Measurements from ENCODE around the gene ABHD6.

The ABHD6 gene

DNA sequence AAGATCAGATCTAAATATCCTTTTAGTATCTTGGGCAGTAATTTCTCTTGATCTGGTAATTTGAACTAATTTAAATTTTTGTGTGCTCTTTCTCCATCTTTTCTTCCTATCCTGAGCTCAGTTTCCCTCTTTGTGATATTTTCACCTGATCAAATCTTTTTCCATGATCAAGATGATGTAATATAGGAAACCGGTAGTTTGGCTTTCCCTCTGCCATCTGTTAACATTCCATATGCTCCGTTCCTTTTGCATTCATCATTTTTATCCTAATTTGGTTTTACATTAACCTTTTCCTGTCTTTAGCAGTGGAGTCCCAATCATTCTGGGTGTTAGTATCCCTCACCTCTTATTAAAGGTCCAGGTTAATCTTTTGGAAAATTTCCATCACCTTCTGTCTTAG lies 5.9 kb upstream of the ABHD6 start:
- DNase-seq (ENCODE audit: low read depth): no peak
- H3K4me3 ChIP-seq (ENCODE audit: low read length): no peak overlapping the region
- TF ChIP-seq, protein P1, sequence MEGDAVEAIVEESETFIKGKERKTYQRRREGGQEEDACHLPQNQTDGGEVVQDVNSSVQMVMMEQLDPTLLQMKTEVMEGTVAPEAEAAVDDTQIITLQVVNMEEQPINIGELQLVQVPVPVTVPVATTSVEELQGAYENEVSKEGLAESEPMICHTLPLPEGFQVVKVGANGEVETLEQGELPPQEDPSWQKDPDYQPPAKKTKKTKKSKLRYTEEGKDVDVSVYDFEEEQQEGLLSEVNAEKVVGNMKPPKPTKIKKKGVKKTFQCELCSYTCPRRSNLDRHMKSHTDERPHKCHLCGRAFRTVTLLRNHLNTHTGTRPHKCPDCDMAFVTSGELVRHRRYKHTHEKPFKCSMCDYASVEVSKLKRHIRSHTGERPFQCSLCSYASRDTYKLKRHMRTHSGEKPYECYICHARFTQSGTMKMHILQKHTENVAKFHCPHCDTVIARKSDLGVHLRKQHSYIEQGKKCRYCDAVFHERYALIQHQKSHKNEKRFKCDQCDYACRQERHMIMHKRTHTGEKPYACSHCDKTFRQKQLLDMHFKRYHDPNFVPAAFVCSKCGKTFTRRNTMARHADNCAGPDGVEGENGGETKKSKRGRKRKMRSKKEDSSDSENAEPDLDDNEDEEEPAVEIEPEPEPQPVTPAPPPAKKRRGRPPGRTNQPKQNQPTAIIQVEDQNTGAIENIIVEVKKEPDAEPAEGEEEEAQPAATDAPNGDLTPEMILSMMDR (conservative IDR thresholded peaks at IDR 0.05; ENCODE audit: low read depth, low read length): no peak

DNA sequence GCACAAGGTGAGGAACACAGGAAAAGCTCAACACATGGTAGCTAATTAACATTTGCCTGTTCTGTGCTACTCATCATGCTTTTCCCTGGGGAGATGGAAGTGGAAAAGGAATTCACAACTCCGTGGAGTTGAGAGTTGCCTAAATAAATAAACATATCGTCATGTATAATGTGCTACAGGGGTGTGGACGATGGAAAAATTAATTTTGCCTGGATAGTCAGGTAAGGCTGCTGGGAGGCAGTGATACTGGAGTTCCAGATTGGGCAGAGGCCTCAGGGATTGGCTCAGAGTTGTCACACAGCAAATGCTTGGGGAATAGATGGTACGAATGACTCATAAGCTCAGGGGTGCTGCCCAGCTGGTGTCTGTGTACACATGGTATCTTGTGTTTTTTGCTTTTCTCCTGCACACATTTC lies 3.1 kb upstream of the ABHD6 start:
- no peak overlapping the region for H3K4me3 ChIP-seq (ENCODE audit: low read length)
- TF ChIP-seq, protein P1 (conservative IDR thresholded peaks at IDR 0.05; ENCODE audit: low read depth, low read length): no peak
- no peak for DNase-seq (ENCODE audit: low read depth)

DNA sequence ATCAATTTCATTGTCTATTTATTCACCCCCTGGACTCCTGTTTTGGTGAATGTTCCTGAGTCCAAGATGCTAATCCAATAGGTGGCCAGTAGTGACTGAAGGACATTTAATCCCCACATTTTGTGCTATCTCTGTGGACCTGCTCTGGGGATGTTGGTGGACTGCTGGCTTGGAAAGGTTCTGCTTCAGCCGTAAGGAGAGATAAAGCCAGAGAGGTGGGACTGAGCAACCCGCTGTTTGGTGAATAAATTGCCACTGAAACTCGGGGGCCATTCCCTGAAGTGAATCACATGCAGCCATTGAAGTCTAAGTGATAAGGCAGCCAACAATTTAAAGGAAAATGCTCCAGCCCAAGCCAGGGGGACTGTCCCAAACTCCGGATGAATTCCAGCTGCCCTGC lies 1.6 kb upstream of the ABHD6 start:
- TF ChIP-seq, protein P1 (conservative IDR thresholded peaks at IDR 0.05; ENCODE audit: low read depth, low read length): no peak
- no peak for DNase-seq (ENCODE audit: low read depth)
- no peak overlapping the region for H3K4me3 ChIP-seq (ENCODE audit: low read length)

DNA sequence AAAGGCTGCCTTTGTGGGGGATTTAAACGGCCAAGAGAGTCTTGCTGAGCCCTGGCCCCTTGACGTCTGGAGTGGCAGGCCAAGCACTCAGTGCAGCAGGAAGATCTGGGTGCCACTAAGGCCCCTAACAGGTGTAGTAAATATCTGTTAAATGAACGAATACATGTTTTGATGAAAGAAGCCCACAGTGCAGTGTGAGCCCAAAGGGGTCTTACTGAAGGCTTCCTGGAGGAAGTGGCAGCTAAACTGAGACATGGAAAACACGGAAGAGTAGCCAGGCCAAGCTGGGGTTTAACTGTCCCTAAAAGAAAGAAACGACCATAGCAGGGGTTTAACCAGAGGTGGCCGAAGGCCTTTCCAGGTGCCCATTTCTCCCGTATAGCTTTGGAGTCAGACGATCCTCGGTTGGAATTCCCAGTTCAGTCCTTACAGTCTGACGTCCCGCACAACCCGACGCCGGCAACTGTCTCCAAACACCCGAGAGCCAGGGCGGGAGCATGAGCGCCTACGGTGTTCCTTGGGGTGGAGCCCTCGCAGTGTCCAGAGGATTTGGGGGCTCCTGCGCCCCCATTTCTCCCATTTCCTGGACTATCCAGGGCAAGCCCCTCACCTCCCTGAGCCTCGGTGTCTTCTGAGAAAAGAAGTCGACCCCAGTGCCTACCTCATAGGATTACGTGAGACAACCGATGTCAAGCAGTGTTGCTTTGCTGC lies 910 bp upstream of the ABHD6 start:
- no peak for DNase-seq (ENCODE audit: low read depth)
- peak overlapping the region; percentile 72 for H3K4me3 ChIP-seq (ENCODE audit: low read length)
- TF ChIP-seq, protein P1 (conservative IDR thresholded peaks at IDR 0.05; ENCODE audit: low read depth, low read length): no peak

DNA sequence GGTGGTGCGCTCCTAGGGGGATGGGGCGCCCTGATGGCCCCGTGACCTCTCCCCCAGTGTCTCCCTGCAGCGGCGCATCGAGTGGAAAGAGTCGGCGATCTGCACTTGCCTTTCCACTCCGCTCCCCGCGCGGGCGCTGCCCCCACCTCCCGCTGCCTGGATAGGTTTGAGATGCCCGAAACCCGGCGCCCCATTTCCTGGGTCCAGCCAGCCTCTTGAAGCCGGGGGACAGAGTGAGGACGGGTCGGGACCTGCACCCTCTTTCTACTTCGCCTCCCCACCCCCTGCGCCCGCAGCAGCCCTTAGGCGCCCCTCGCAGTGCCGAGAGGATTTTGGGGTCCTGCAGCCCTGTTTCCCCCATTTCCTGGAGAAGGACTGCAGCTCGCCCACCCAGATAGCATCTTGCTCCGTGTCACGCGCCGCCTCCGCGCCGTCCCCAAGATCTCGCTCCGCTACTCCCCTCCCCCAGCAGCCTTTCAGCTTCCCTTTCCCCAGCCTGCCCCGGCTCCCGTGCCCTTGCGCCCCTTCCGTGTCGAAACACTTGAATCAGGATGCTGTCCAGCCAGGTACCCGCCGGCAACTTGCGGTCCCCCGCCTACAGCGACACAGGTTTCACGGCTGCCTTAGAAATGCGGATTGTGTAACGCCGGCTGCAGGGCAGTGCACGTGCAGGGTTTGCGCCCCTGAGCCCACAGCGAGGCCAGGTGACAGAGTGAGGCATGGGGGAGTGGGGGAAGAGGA lies 519 bp downstream of the ABHD6 start:
- peak overlapping the region; percentile 72 for H3K4me3 ChIP-seq (ENCODE audit: low read length)
- DNase-seq (ENCODE audit: low read depth): no peak
- TF ChIP-seq, protein P1 (conservative IDR thresholded peaks at IDR 0.05; ENCODE audit: low read depth, low read length): no peak

DNA sequence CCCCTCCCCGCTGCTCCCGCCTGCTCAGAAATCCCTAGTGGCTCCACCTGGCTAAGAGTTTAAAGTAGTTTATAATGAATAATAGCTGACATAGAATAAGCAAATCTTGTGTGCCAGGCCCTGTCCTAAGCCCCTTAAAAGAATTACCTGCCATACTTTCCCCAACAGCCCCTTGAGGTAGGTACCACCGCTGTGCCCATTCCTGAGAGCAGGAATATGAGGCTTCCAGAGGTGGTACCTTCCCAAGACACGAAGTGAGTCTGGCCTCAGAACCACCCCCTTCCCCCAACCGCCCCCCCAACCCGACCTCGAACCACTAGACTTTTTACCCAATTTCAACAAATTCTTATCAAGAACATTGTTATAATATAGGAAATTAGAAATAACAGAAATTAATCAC lies 1.2 kb downstream of the ABHD6 start:
- TF ChIP-seq, protein P1 (conservative IDR thresholded peaks at IDR 0.05; ENCODE audit: low read depth, low read length): no peak
- DNase-seq (ENCODE audit: low read depth): no peak
- peak overlapping the region; percentile 72 for H3K4me3 ChIP-seq (ENCODE audit: low read length)
